Loucy (cell line): ENCODE data around the gene LAMB3.

Experiments used
- CTCF ChIP-seq: fragments of 200-600 bp; sonication (generic); conservative IDR thresholded peaks from 2 replicates; pipeline ENCODE4 v1.5.1; 2014; ENCODE audit warnings: mild to moderate bottlenecking, antibody characterized with exemption, low read length
- EZH2phosphoT487 ChIP-seq: fragments of 200-600 bp; IDR thresholded peaks from 2 replicates; pipeline ENCODE4 v1.6.1; 2018; ENCODE audit warnings: antibody characterized with exemption, mild to moderate bottlenecking, moderate library complexity, borderline replicate concordance

- TF ChIP-seq CTCF (peak; percentile 78), EZH2phosphoT487 (no peak)
These were observed 50.2 kb downstream of the LAMB3 start for GRCh38 chr1:209601809-209602657.
